Mesothelial cell of epicardium (in vitro differentiated cells): ENCODE data around the gene GPC6. TPM values are rescaled to one million over a fixed set of nuclear protein-coding genes. Genes with fewer than 3 reads are reported as not detected.

Experiments
- DNase-seq, 2 experiments: peaks; one replicate each; pipeline ENCODE4 v3.0.0; 2021; ENCODE audit warnings: low spot score in 2 of 2; ENCODE audit not compliant: unreplicated experiment in 2 of 2
- H3K27ac Mint-ChIP-seq: 2 replicates; pipeline ENCODE4 v1.8.0; 2021; ENCODE audit warnings: mixed read lengths
- H3K27me3 Mint-ChIP-seq: 2 replicates; pipeline ENCODE4 v1.8.0; 2021; ENCODE audit warnings: low read depth, mixed read lengths
- H3K36me3 Mint-ChIP-seq: 2 replicates; pipeline ENCODE4 v1.8.0; 2021; ENCODE audit warnings: mixed read lengths
- H3K4me1 Mint-ChIP-seq: 2 replicates; pipeline ENCODE4 v1.8.0; 2021; ENCODE audit warnings: mixed read lengths
- H3K4me3 Mint-ChIP-seq: 2 replicates; pipeline ENCODE4 v1.8.0; 2021; ENCODE audit warnings: mild to moderate bottlenecking, moderate library complexity, mixed read lengths
- H3K9me3 Mint-ChIP-seq: 2 replicates; pipeline ENCODE4 v1.8.0; 2021; ENCODE audit warnings: mixed read lengths
- total RNA-seq: library from RNA; stranded (reverse); gene quantifications from 3 replicates; pipeline ENCODE4 v1.2.1, GENCODE V29; 2021
- TF ChIP-seq, protein P1 (sequence below): fragments of 200-600 bp; sonication (generic); IDR thresholded peaks from one replicate; pipeline ENCODE4 v1.5.0; 2021; ENCODE audit warnings: antibody characterized with exemption; ENCODE audit not compliant: unreplicated experiment

The GPC6 gene
- total RNA-seq, 1 donor from 2014 or later, result 112 TPM

DNA sequence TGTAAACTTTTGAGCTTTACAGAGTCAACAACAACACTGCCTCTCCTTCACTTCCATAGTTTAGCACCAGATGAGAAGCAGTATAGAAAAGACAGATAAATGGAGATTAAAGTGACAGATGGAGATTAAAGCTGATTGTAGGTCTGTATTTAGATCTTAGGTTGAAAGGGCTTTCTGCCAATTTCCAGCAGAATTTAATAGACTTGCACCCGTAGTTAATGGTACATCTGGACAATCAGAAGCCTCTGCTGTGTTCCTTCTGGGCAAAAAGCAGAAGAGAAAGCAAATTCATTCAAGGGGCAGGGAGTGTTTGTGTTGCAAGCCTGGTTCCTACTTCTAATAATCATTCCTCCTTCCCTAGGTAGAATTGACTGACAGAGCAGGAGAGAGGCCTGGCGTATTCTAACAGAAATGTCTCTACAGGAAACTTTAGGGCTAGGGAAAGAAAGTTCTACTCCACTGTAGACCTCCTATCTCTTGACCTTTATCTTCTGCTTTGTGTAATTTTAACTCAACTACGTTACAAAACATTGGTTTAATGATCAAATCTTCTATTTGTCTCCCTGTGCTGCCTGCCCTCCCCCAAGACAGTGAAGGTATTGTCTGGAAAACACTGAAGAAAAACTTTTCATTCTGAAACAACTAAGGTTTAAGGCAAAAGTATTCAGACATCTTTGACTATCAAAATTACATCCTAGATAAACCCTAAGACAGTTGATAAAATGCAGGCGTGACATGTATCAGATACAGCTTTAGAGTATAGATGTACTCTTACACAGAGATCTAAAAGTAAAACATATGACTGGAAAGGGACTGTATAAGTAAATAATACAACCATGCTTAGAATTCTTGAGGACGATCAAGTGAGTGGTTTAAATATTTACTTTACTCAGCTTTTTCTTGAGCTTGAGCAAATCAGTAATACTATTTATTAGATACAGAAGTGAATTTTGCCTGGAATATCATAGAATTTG is 44.4 kb downstream of the GPC6 start:
- no peak for DNase-seq
- Mint-ChIP-seq H3K9me3 (no peaks in the 10 kb centered on the region), H3K36me3 (peaks cover 1% of the 10 kb centered on the region), H3K4me3 (no peak overlapping the region), H3K4me1 (peaks cover 31% of the 10 kb centered on the region), H3K27ac (peak overlapping the region; percentile 75), H3K27me3 (no peaks in the 10 kb centered on the region)
- TF ChIP-seq, protein P1, sequence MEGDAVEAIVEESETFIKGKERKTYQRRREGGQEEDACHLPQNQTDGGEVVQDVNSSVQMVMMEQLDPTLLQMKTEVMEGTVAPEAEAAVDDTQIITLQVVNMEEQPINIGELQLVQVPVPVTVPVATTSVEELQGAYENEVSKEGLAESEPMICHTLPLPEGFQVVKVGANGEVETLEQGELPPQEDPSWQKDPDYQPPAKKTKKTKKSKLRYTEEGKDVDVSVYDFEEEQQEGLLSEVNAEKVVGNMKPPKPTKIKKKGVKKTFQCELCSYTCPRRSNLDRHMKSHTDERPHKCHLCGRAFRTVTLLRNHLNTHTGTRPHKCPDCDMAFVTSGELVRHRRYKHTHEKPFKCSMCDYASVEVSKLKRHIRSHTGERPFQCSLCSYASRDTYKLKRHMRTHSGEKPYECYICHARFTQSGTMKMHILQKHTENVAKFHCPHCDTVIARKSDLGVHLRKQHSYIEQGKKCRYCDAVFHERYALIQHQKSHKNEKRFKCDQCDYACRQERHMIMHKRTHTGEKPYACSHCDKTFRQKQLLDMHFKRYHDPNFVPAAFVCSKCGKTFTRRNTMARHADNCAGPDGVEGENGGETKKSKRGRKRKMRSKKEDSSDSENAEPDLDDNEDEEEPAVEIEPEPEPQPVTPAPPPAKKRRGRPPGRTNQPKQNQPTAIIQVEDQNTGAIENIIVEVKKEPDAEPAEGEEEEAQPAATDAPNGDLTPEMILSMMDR, result no peak

DNA sequence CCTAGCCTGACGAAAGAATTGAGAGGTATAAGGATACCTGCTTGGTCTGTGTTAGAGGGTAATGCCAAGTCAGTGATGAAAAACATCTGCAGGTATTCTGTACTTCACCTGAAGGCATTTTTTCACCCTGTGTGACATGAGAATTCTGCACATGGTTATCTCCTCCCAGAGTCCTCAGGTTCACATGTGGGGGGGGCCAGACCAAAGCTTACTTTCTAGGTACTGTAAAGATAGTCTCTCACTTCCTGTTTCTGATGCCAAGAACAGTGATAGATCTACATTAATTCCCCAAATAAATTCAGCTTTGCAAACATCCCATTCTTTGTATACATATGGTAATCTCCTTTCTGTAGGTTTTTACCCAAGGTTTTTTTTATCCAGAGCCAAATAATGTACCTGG is 53.4 kb downstream of the GPC6 start:
- Mint-ChIP-seq H3K27ac (no peak overlapping the region), H3K4me1 (peaks cover 47% of the 10 kb centered on the region), H3K27me3 (no peaks in the 10 kb centered on the region), H3K9me3 (no peaks in the 10 kb centered on the region), H3K36me3 (no peaks in the 10 kb centered on the region), H3K4me3 (no peak overlapping the region)
- DNase-seq, result no peak
- TF ChIP-seq, protein P1, result no peak

DNA sequence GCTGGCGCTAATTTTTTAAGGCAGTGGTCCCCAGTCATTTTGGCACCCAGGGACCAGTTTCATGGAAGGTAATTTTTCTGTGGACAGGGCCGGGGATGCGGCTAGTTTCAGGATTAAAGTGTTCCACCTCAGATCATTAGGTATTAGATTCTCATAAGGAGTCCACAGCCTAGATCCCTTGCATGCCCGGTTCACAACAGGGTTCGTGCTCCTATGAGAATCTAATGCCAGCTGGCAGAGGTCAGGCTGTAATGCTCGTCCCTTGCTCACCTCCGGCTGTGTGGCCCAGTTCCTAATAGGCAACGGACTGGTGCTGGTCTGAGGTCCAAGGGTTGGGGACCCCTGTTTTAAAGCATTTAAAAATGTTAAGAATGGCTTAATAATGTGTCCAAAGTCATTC is 54.1 kb downstream of the GPC6 start:
- H3K4me3 Mint-ChIP-seq, result no peak overlapping the region
- no peak for DNase-seq
- H3K27me3 Mint-ChIP-seq, result no peaks in the 10 kb centered on the region
- no peaks in the 10 kb centered on the region for H3K36me3 Mint-ChIP-seq
- TF ChIP-seq, protein P1, result no peak
- no peaks in the 10 kb centered on the region for H3K9me3 Mint-ChIP-seq
- H3K27ac Mint-ChIP-seq, result no peak overlapping the region
- peaks cover 44% of the 10 kb centered on the region for H3K4me1 Mint-ChIP-seq

DNA sequence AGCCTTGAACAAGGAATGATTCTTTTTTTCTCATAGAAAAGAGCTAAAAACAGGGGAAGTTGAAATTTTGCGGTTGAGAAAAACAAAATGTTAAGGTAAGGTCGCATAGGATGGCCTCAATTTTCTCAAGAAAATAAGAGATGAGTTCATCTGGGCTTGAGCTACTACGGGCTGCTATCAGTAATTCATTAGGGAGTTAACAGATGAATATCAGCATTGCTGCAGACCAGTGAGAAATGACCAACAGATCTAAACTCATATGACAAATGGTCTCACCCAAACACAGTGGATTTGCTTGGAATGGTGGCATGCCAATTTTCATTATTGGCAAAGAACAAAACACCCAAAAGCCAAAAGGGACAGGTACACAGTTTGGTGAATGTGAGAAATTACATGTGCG is 56.6 kb downstream of the GPC6 start:
- H3K36me3 Mint-ChIP-seq, result no peaks in the 10 kb centered on the region
- H3K27ac Mint-ChIP-seq, result no peak overlapping the region
- no peak for DNase-seq
- no peak overlapping the region for H3K4me3 Mint-ChIP-seq
- no peaks in the 10 kb centered on the region for H3K27me3 Mint-ChIP-seq
- H3K4me1 Mint-ChIP-seq, result peaks cover 46% of the 10 kb centered on the region
- H3K9me3 Mint-ChIP-seq, result no peaks in the 10 kb centered on the region
- TF ChIP-seq, protein P1, result no peak

DNA sequence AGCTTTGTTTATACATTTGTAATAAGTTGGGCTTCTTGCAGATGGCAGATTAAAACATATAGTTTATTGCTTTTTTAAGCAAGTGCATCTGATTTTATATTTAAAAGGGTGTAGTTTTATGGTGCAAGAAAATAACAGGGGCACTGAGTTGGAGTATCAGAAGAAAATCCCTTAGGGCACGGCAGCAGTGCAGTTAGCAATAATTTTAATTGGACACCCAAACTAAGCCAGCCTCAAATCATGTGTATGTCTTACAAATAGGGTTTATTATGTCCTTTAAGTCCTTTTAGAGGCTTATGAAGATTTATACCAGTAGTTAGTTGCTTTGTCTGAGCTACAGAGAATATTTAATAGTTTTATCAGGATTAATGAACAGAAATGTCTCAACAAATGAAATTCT is 57.5 kb downstream of the GPC6 start:
- TF ChIP-seq, protein P1, result no peak
- DNase-seq, result no peak
- no peaks in the 10 kb centered on the region for H3K27me3 Mint-ChIP-seq
- peak overlapping the region; percentile 48 for H3K27ac Mint-ChIP-seq
- H3K4me3 Mint-ChIP-seq, result no peak overlapping the region
- H3K36me3 Mint-ChIP-seq, result no peaks in the 10 kb centered on the region
- no peaks in the 10 kb centered on the region for H3K9me3 Mint-ChIP-seq
- peaks cover 51% of the 10 kb centered on the region for H3K4me1 Mint-ChIP-seq
